Loucy (cell line): ENCODE results near the gene TNP2.

Experiments
- H2AFZ ChIP-seq: fragments of 200-600 bp; sonication (generic); 2 replicates; pipeline ENCODE4 v1.6.0; 2016; ENCODE audit warnings: antibody characterized with exemption, mild to moderate bottlenecking, low read length, moderate library complexity
- H3F3A ChIP-seq: fragments of 200-600 bp; 2 replicates; pipeline ENCODE4 v1.6.0; 2016; ENCODE audit warnings: antibody characterized with exemption, low read depth, mild to moderate bottlenecking
- H3K27me3 ChIP-seq: fragments of 200-600 bp; sonication (generic); 2 replicates; pipeline ENCODE4 v1.6.1; 2014; ENCODE audit warnings: low read length, mild to moderate bottlenecking; ENCODE audit not compliant: insufficient read depth, poor library complexity, severe bottlenecking
- H3K36me3 ChIP-seq: fragments of 200-600 bp; sonication (generic); 2 replicates; pipeline ENCODE4 v1.6.1; 2016; ENCODE audit warnings: low read length; ENCODE audit not compliant: insufficient read depth
- H3K4me1 ChIP-seq: fragments of 200-600 bp; sonication (generic); 2 replicates; pipeline ENCODE4 v1.5.1; 2014; ENCODE audit warnings: low read length, mild to moderate bottlenecking; ENCODE audit not compliant: insufficient read depth, poor library complexity, severe bottlenecking
- H3K4me2 ChIP-seq: fragments of 200-600 bp; sonication (generic); 2 replicates; pipeline ENCODE4 v1.6.0; 2014; ENCODE audit warnings: antibody characterized with exemption, low read length, low read depth, mild to moderate bottlenecking; ENCODE audit not compliant: poor library complexity, severe bottlenecking
- H3K4me3 ChIP-seq: fragments of 200-600 bp; sonication (generic); 2 replicates; pipeline ENCODE4 v1.5.1; 2014; ENCODE audit warnings: low read length, mild to moderate bottlenecking, mixed read lengths; ENCODE audit not compliant: poor library complexity, severe bottlenecking
- H3K79me2 ChIP-seq: fragments of 200-600 bp; sonication (generic); 2 replicates; pipeline ENCODE4 v1.6.1; 2014; ENCODE audit warnings: low read length; ENCODE audit not compliant: insufficient read depth
- H3K9ac ChIP-seq: fragments of 200-600 bp; sonication (generic); 2 replicates; pipeline ENCODE4 v1.6.0; 2014; ENCODE audit warnings: mild to moderate bottlenecking, low read depth, low read length, moderate library complexity; ENCODE audit not compliant: poor library complexity, severe bottlenecking
- H3K9me2 ChIP-seq: fragments of 200-600 bp; sonication (generic); replicated peaks from 2 replicates; pipeline ENCODE4 v1.6.1; 2016; ENCODE audit warnings: low read depth, low read length, mixed read lengths
- H3K9me3 ChIP-seq: fragments of 200-600 bp; sonication (generic); 2 replicates; pipeline ENCODE4 v1.6.1; 2014; ENCODE audit warnings: mild to moderate bottlenecking, antibody characterized with exemption, low read length, low read depth; ENCODE audit not compliant: insufficient read depth
- H4K20me1 ChIP-seq: fragments of 200-600 bp; sonication (generic); 2 replicates; pipeline ENCODE4 v1.6.0; 2014; ENCODE audit warnings: antibody characterized with exemption, low read length, mild to moderate bottlenecking; ENCODE audit not compliant: insufficient read depth, poor library complexity, severe bottlenecking
- CTCF ChIP-seq: fragments of 200-600 bp; sonication (generic); conservative IDR thresholded peaks from 2 replicates; pipeline ENCODE4 v1.5.1; 2014; ENCODE audit warnings: mild to moderate bottlenecking, antibody characterized with exemption, low read length
- EZH2phosphoT487 ChIP-seq: fragments of 200-600 bp; IDR thresholded peaks from 2 replicates; pipeline ENCODE4 v1.6.1; 2018; ENCODE audit warnings: antibody characterized with exemption, mild to moderate bottlenecking, moderate library complexity, borderline replicate concordance

Gene TNP2

GRCh38 chr16:11306997-11307638 lies 38.0 kb upstream of the TNP2 start:
- TF ChIP-seq EZH2phosphoT487 (no peak), CTCF (no peak)
- Histone ChIP-seq H3K79me2 (no peaks in the 10 kb centered on the region), H3K4me1 (peaks cover 28% of the 10 kb centered on the region), H2AFZ (no peak overlapping the region), H3K27me3 (no peaks in the 10 kb centered on the region), H3K4me2 (no peak overlapping the region), H3F3A (no peaks in the 10 kb centered on the region), H3K36me3 (no peaks in the 10 kb centered on the region), H3K9me2 (no peaks in the 10 kb centered on the region), H3K9ac (no peak overlapping the region), H3K9me3 (no peaks in the 10 kb centered on the region), H3K4me3 (no peak overlapping the region), H4K20me1 (no peaks in the 10 kb centered on the region)

GRCh38 chr16:11306381-11306780 lies 37.3 kb upstream of the TNP2 start:
- no peaks in the 10 kb centered on the region for H3K9me2 ChIP-seq
- H2AFZ ChIP-seq: no peak overlapping the region
- no peaks in the 10 kb centered on the region for H3K27me3 ChIP-seq
- no peaks in the 10 kb centered on the region for H3K9me3 ChIP-seq
- no peaks in the 10 kb centered on the region for H3F3A ChIP-seq
- no peak for TF ChIP-seq CTCF
- TF ChIP-seq EZH2phosphoT487: no peak
- no peaks in the 10 kb centered on the region for H3K36me3 ChIP-seq
- H3K9ac ChIP-seq: no peak overlapping the region
- H3K79me2 ChIP-seq: no peaks in the 10 kb centered on the region
- H4K20me1 ChIP-seq: no peaks in the 10 kb centered on the region
- H3K4me1 ChIP-seq: peaks cover 24% of the 10 kb centered on the region
- H3K4me3 ChIP-seq: no peak overlapping the region
- H3K4me2 ChIP-seq: no peak overlapping the region

- no peaks in the 10 kb centered on the region for H4K20me1 ChIP-seq
- no peaks in the 10 kb centered on the region for H3K36me3 ChIP-seq
- H3K4me1 ChIP-seq: peaks cover 7% of the 10 kb centered on the region
- TF ChIP-seq CTCF (no peak), EZH2phosphoT487 (no peak)
- no peak overlapping the region for H2AFZ ChIP-seq
- H3K27me3 ChIP-seq: no peaks in the 10 kb centered on the region
- H3K79me2 ChIP-seq: no peaks in the 10 kb centered on the region
- H3F3A ChIP-seq: no peaks in the 10 kb centered on the region
- H3K9me2 ChIP-seq: no peaks in the 10 kb centered on the region
- H3K9ac ChIP-seq: no peak overlapping the region
- H3K9me3 ChIP-seq: no peaks in the 10 kb centered on the region
- H3K4me2 ChIP-seq: no peak overlapping the region
- no peak overlapping the region for H3K4me3 ChIP-seq
Measured at GRCh38 chr16:11303405-11304138, 34.4 kb upstream of the TNP2 start.
